DND-41 (cell line): ENCODE results near the gene TMEM178B.

Source experiments
- EZH2 ChIP-seq: IDR thresholded peaks from 3 replicates; pipeline ENCODE4 v1.6.1; 2012; ENCODE audit warnings: borderline replicate concordance, low read depth, mild to moderate bottlenecking, moderate library complexity, low read length, inconsistent platforms; ENCODE audit not compliant: severe bottlenecking
- TF ChIP-seq, protein P1 (sequence below): IDR thresholded peaks from 2 replicates; pipeline ENCODE4 v1.5.1; 2012; ENCODE audit warnings: borderline replicate concordance, low read length, moderate library complexity, mild to moderate bottlenecking; ENCODE audit not compliant: poor library complexity, severe bottlenecking; ENCODE audit errors: extremely low read depth

DNA sequence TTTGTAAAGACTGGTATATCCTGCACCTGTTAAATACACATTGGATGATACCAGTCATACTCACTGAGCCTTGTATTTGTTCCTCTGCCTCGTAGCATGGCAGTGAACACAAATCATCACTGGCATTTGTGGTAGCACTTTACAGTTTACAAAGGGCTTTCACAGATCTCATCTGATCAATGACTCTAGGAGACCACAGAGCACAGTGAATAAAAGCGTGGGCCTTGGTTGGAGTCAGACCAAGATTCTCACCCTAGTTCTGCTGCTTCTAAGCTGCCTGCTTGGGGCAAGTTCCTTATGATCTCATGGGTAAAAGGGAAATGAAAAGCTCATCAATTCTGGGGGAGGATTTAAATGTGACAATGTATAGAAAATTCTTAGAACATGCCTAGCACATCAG, 347.4 kb downstream of the TMEM178B start:
- TF ChIP-seq, protein P1, sequence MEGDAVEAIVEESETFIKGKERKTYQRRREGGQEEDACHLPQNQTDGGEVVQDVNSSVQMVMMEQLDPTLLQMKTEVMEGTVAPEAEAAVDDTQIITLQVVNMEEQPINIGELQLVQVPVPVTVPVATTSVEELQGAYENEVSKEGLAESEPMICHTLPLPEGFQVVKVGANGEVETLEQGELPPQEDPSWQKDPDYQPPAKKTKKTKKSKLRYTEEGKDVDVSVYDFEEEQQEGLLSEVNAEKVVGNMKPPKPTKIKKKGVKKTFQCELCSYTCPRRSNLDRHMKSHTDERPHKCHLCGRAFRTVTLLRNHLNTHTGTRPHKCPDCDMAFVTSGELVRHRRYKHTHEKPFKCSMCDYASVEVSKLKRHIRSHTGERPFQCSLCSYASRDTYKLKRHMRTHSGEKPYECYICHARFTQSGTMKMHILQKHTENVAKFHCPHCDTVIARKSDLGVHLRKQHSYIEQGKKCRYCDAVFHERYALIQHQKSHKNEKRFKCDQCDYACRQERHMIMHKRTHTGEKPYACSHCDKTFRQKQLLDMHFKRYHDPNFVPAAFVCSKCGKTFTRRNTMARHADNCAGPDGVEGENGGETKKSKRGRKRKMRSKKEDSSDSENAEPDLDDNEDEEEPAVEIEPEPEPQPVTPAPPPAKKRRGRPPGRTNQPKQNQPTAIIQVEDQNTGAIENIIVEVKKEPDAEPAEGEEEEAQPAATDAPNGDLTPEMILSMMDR: no peak
- no peak for TF ChIP-seq EZH2
